Activated CD8-positive, alpha-beta memory T cell treated with anti-CD3 and anti-CD28 coated beads, Interleukin-2, amount 50 U/mL, for 48 hours (primary cell): ENCODE data around the gene CHST13.
"Not testable (repeated sequence)": the region's sequence is repeated elsewhere in the genome, so short reads cannot be mapped to it uniquely, and the experiment has no call there.

Experiments
- DNase-seq: peaks from one replicate; pipeline ENCODE4 v3.0.0-alpha.2; 2020

The CHST13 gene

GRCh38 chr3:126527006-126527405 is 3.1 kb downstream of the CHST13 start:
- no peak for DNase-seq

GRCh38 chr3:126527455-126528211 is 3.7 kb downstream of the CHST13 start:
- DNase-seq = no peak

- DNase-seq = no peak
These were observed 4.5 kb downstream of the CHST13 start for GRCh38 chr3:126528419-126528799.

GRCh38 chr3:126528800-126529541 is 5.0 kb downstream of the CHST13 start:
- no peak for DNase-seq

- no peak for DNase-seq
These were observed 5.7 kb downstream of the CHST13 start for GRCh38 chr3:126529585-126530170.

- DNase-seq = no peak
These were observed 6.5 kb downstream of the CHST13 start for GRCh38 chr3:126530171-126531050.

GRCh38 chr3:126531051-126531330 is 7.0 kb downstream of the CHST13 start:
- DNase-seq = no peak

GRCh38 chr3:126533506-126533905 is 9.6 kb downstream of the CHST13 start:
- DNase-seq = no peak

GRCh38 chr3:126534716-126535115 is 10.8 kb downstream of the CHST13 start:
- not testable (repeated sequence) for DNase-seq

- no peak for DNase-seq
These were observed 11.7 kb downstream of the CHST13 start for GRCh38 chr3:126535636-126536035.

GRCh38 chr3:126536126-126536525 is 12.2 kb downstream of the CHST13 start:
- no peak for DNase-seq

- DNase-seq = no peak
These were observed 13.3 kb downstream of the CHST13 start for GRCh38 chr3:126537116-126537729.

- no peak for DNase-seq
These were observed 13.9 kb downstream of the CHST13 start for GRCh38 chr3:126537730-126538281.

- no peak for DNase-seq
These were observed 14.4 kb downstream of the CHST13 start for GRCh38 chr3:126538316-126538715.

GRCh38 chr3:126538966-126539365 is 15.0 kb downstream of the CHST13 start:
- DNase-seq = no peak

GRCh38 chr3:126539558-126540250 is 15.7 kb downstream of the CHST13 start:
- peak; percentile 33 for DNase-seq

- peak; percentile 18 for DNase-seq
These were observed 16.4 kb downstream of the CHST13 start for GRCh38 chr3:126540342-126540849.

- peak; percentile 34 for DNase-seq
These were observed 17.1 kb downstream of the CHST13 start for GRCh38 chr3:126540951-126541627.

- DNase-seq = peak; percentile 20
These were observed 17.8 kb downstream of the CHST13 start for GRCh38 chr3:126541628-126542339.
